ENCODE data around the gene ST6GAL1.
"Not testable (repeated sequence)": the region's sequence is repeated elsewhere in the genome, so short reads cannot be mapped to it uniquely, and the experiment has no call there.

ST6GAL1 gene

DNA sequence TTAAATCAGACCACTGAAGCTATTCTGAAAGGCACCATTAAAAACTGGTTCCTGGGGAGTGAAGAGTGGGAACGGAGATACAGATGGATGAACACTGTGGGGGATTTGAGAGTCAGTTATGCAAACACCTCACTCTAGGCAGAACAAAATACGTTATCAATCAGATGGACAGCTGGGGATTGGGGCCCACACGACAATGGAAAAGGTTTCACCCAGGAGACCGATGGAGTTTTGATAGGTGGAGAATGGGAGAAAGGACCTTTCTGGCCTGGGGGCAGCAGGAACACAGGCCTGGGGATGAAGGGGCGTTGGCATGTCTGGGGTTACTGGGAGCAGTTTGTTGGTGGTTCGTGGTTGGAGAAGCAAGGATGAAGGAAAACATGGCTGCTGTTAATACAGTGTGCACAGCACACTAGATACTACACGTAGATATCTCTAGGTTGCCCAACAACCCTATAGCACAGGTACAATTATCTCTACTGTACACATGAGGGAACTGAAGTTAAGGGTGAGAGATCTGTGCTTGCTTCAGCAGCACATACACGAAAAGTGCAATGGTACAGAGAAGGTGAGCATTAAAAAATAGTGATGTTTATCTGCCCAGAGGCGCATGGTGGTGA is 16.5 kb downstream of the ST6GAL1 start:
- H3K36me3 ChIP-seq (ENCODE audit: insufficient read depth, low read length), result peaks cover 39% of the 10 kb centered on the region
- no peak overlapping the region for H3K9ac ChIP-seq (ENCODE audit: low read depth, low read length)
- H3K27ac ChIP-seq (ENCODE audit: low read depth, low read length), result no peak overlapping the region
- no peaks in the 10 kb centered on the region for H3K27me3 ChIP-seq (ENCODE audit: insufficient read depth, low read length)
- H3K4me1 ChIP-seq (ENCODE audit: insufficient read depth, low read length), result no peaks in the 10 kb centered on the region; the same call in 1 of the 2 replicates
- 92% methylated on average over 8 of the region's 9 CpGs for WGBS
- no peaks in the 10 kb centered on the region for H3K9me3 ChIP-seq (ENCODE audit: insufficient read depth, low read depth, low read length)
- H3K4me3 ChIP-seq (ENCODE audit: low read length), result no peak overlapping the region

DNA sequence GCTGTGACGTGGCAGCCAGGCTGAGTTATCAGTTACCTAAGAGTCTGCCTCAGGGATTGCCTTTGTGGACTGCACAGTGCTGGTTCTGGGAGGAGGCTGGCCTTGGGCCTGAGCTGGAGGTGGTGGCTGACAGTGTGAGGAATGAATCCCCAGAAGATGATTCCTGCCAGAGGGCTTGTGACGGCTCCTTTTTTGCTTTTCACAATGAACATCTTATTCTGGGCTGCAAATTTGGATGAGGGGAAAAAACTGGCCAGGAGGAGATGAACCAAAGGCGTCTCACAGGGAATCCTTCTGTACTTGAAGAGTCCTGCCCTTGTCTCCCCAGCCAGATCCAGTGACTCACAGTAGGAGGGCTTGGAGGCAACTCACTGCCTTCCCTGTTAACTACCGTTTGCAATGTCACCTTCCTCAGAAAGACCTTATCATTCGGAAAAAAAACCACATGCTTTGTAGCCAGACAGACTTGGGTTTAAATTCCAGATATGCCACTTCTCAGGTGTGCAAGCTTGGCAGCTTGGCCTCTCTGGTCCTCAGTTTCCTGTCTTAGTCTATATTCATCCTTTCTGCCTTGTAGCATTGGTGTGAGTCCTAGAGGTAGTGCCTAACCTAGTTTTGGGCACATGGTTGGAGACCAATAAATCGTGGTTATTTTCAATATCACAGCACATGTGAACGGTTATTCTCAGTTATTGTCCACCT is 19.1 kb downstream of the ST6GAL1 start:
- H3K27ac ChIP-seq (ENCODE audit: low read depth, low read length), result no peak overlapping the region
- H3K9me3 ChIP-seq (ENCODE audit: insufficient read depth, low read depth, low read length), result no peaks in the 10 kb centered on the region
- peaks cover 18% of the 10 kb centered on the region for H3K36me3 ChIP-seq (ENCODE audit: insufficient read depth, low read length)
- H3K4me1 ChIP-seq (ENCODE audit: insufficient read depth, low read length), result no peaks in the 10 kb centered on the region; the same call in 1 of the 2 replicates
- H3K4me3 ChIP-seq (ENCODE audit: low read length), result no peak overlapping the region
- no peaks in the 10 kb centered on the region for H3K27me3 ChIP-seq (ENCODE audit: insufficient read depth, low read length)
- H3K9ac ChIP-seq (ENCODE audit: low read depth, low read length), result no peak overlapping the region
- WGBS, result 87% methylated on average over 7 of the region's 7 CpGs

DNA sequence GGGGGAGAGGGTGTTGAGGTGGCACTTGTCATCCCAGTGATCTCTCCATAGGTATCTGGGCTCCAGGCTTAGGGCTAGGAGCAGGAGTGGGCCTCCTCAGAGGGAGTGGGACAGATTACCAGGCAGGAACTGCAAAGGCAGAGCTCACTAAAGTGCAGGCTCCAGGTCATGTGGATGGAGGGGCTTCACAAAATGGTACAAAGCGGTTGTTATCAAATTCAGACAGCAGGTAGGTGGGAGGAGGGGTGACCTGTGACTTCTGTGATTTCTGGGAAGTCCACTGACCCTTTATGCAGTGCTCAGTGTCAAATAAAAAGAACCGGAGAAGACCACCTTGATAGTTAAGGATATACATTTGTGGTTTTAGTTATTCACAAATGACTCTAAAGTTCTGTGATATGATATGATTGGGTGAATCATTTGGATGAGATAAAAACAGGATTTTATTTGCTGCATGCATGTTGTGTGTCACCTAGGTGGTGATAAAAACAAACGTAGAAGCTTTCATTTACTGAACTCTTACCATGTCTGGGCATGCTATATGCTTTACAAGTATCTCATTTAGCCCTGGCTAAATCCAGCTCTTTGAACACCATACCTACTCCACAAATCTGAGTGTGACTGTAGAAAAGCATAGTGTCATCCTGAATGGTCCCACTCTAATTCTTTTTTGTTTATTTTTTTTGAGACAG is 20.2 kb downstream of the ST6GAL1 start:
- Histone ChIP-seq H3K4me3 (ENCODE audit: low read length) (no peak overlapping the region), H3K4me1 (ENCODE audit: insufficient read depth, low read length) (no peaks in the 10 kb centered on the region; the same call in 1 of the 2 replicates), H3K27ac (ENCODE audit: low read depth, low read length) (no peak overlapping the region), H3K9ac (ENCODE audit: low read depth, low read length) (no peak overlapping the region), H3K9me3 (ENCODE audit: insufficient read depth, low read depth, low read length) (no peaks in the 10 kb centered on the region), H3K27me3 (ENCODE audit: insufficient read depth, low read length) (no peaks in the 10 kb centered on the region), H3K36me3 (ENCODE audit: insufficient read depth, low read length) (peaks cover 11% of the 10 kb centered on the region)
- 93% methylated on average over 3 of the region's 3 CpGs for WGBS

GRCh38 chr3:186951640-186952552 is 21.6 kb downstream of the ST6GAL1 start:
- H3K36me3 ChIP-seq (ENCODE audit: insufficient read depth, low read length), result peaks cover 11% of the 10 kb centered on the region
- no peak overlapping the region for H3K4me3 ChIP-seq (ENCODE audit: low read length)
- no peaks in the 10 kb centered on the region for H3K27me3 ChIP-seq (ENCODE audit: insufficient read depth, low read length)
- 94% methylated on average over 7 of the region's 7 CpGs for WGBS
- H3K9me3 ChIP-seq (ENCODE audit: insufficient read depth, low read depth, low read length), result no peaks in the 10 kb centered on the region
- H3K27ac ChIP-seq (ENCODE audit: low read depth, low read length), result no peak overlapping the region
- H3K9ac ChIP-seq (ENCODE audit: low read depth, low read length), result no peak overlapping the region
- H3K4me1 ChIP-seq (ENCODE audit: insufficient read depth, low read length), result no peaks in the 10 kb centered on the region; the same call in 1 of the 2 replicates

DNA sequence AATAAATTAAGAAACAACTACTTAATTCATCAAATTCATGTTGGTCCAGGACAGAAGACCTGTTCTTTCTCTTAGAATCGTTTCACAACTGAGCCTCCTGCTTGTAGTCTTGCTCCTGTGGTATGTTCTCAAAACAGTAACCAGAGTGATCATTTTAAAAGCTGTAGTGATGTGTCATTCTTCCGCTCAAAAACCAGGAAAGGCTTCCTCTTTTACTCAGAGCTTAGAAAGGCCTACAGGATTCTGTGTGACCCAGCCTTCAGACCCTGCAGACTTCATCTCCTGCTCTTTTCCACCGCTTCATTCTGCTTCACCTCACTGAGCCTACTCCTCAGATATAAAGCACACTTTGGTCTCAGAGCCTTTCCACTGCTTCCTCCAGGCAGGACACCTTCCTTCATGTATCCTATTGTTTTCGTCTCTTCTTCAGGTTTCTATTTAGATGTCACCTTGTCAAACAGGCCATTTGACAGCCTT is 22.7 kb downstream of the ST6GAL1 start:
- no peak overlapping the region for H3K4me3 ChIP-seq (ENCODE audit: low read length)
- WGBS, result 93% methylated on average over 4 of the region's 4 CpGs
- no peaks in the 10 kb centered on the region for H3K4me1 ChIP-seq (ENCODE audit: insufficient read depth, low read length)
- H3K36me3 ChIP-seq (ENCODE audit: insufficient read depth, low read length), result peaks cover 4% of the 10 kb centered on the region
- H3K27me3 ChIP-seq (ENCODE audit: insufficient read depth, low read length), result no peaks in the 10 kb centered on the region
- H3K9me3 ChIP-seq (ENCODE audit: insufficient read depth, low read depth, low read length), result no peaks in the 10 kb centered on the region
- no peak overlapping the region for H3K9ac ChIP-seq (ENCODE audit: low read depth, low read length)
- no peak overlapping the region for H3K27ac ChIP-seq (ENCODE audit: low read depth, low read length)

GRCh38 chr3:186953992-186954699 is 23.8 kb downstream of the ST6GAL1 start:
- 75% methylated on average over 5 of the region's 6 CpGs for WGBS

DNA sequence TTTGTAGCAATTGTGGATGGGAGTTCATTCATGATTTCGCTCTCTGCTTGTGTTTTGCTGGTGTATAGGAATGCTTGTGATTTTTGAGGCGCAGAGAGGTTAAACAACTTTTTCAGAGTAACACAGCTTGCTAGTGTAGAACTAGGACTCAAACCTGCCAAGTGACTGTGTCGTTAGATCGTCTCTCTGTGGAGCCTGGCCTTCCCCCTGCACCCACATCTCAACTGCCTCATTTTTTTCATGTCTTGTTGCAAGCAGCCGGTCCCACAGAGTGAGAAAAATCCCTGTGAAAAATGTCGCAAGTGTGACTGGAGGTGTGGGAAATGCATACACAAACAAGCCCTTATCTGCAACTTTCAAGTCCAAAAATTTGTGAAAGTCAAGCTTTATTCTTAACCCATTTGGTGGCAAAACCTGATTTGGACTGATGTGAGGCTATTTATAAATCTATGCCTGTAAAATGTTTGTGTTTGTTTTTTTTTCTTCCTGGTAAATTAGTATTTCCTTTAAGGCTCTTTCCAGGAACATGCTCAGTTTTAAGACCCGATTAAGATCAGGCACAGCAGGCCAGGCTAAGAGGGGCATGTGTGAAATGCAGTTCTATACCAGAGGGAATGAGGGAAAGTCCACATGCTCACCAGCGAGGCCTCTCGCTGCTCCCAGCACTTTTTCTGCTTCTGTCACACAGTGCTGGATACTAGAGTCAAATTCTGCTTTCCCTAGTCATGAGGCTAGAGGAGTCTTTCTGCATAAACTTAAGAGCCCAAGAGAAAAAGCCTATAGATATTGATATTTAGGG is 25.8 kb downstream of the ST6GAL1 start:
- Histone ChIP-seq H3K27me3 (ENCODE audit: insufficient read depth, low read length) (no peaks in the 10 kb centered on the region), H3K9ac (ENCODE audit: low read depth, low read length) (no peak overlapping the region), H3K4me3 (ENCODE audit: low read length) (no peak overlapping the region), H3K27ac (ENCODE audit: low read depth, low read length) (no peak overlapping the region), H3K36me3 (ENCODE audit: insufficient read depth, low read length) (no peaks in the 10 kb centered on the region), H3K9me3 (ENCODE audit: insufficient read depth, low read depth, low read length) (no peaks in the 10 kb centered on the region), H3K4me1 (ENCODE audit: insufficient read depth, low read length) (no peaks in the 10 kb centered on the region)
- 78% methylated on average over 9 of the region's 9 CpGs for WGBS

More at GRCh38 chr3:186953992-186954699, 23.8 kb downstream of the ST6GAL1 start:
- not testable (repeated sequence) for H3K4me1 ChIP-seq (ENCODE audit: insufficient read depth, low read length); H3K9ac ChIP-seq (ENCODE audit: low read depth, low read length); H3K36me3 ChIP-seq (ENCODE audit: insufficient read depth, low read length); H3K27me3 ChIP-seq (ENCODE audit: insufficient read depth, low read length); H3K4me3 ChIP-seq (ENCODE audit: low read length); H3K27ac ChIP-seq (ENCODE audit: low read depth, low read length); H3K9me3 ChIP-seq (ENCODE audit: insufficient read depth, low read depth, low read length)

- H3K9ac ChIP-seq (ENCODE audit: low read depth, low read length), result no peak overlapping the region
- H3K4me1 ChIP-seq (ENCODE audit: insufficient read depth, low read length), result peaks cover 29% of the 10 kb centered on the region
- 87% methylated on average over 2 of the region's 3 CpGs for WGBS
- H3K4me3 ChIP-seq (ENCODE audit: low read length), result no peak overlapping the region
- H3K27ac ChIP-seq (ENCODE audit: low read depth, low read length), result no peak overlapping the region
- H3K27me3 ChIP-seq (ENCODE audit: insufficient read depth, low read length), result no peaks in the 10 kb centered on the region
- H3K36me3 ChIP-seq (ENCODE audit: insufficient read depth, low read length), result peaks cover 5% of the 10 kb centered on the region; the same call in 1 of the 2 replicates
- no peaks in the 10 kb centered on the region for H3K9me3 ChIP-seq (ENCODE audit: insufficient read depth, low read depth, low read length)
Observed at GRCh38 chr3:186959029-186959624, 28.8 kb downstream of the ST6GAL1 start.

DNA sequence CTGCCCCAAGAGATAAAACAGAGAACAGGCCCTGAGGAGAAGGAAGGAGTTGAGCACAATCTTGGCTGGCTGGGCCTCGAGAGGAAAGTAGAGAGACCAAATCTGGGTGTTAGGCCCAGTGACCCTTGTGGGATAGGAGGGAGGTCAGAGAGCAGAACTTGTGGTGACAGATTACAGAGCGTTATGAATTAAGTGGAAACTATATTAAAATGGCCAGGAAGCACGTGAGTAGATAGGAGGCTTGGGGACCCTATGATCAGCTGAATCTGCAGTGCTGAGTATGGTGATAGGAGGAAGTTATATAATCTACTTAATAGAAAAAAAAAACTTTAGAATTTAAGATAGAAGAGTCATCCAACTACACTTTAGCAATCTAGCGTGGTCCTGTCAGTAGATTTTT is 30.0 kb downstream of the ST6GAL1 start:
- Histone ChIP-seq H3K4me3 (ENCODE audit: low read length) (no peak overlapping the region), H3K9ac (ENCODE audit: low read depth, low read length) (no peak overlapping the region), H3K4me1 (ENCODE audit: insufficient read depth, low read length) (peaks cover 42% of the 10 kb centered on the region), H3K36me3 (ENCODE audit: insufficient read depth, low read length) (peaks cover 6% of the 10 kb centered on the region; the same call in 1 of the 2 replicates), H3K27me3 (ENCODE audit: insufficient read depth, low read length) (no peaks in the 10 kb centered on the region), H3K27ac (ENCODE audit: low read depth, low read length) (no peak overlapping the region), H3K9me3 (ENCODE audit: insufficient read depth, low read depth, low read length) (no peaks in the 10 kb centered on the region)
- 92% methylated on average over 3 of the region's 4 CpGs for WGBS

Data from HUES64 (cell line).